Activated CD8-positive, alpha-beta memory T cell treated with anti-CD3 and anti-CD28 coated beads, Interleukin-2, amount 50 U/mL, for 1 hour (primary cell): ENCODE results near the gene PI4K2B.
"Not testable (repeated sequence)": the region's sequence is repeated elsewhere in the genome, so short reads cannot be mapped to it uniquely, and the experiment has no call there.

ENCODE experiments used
- DNase-seq: peaks from one replicate; pipeline ENCODE4 v3.0.0-alpha.2; 2020; ENCODE audit errors: extremely low read depth

Gene PI4K2B

DNA sequence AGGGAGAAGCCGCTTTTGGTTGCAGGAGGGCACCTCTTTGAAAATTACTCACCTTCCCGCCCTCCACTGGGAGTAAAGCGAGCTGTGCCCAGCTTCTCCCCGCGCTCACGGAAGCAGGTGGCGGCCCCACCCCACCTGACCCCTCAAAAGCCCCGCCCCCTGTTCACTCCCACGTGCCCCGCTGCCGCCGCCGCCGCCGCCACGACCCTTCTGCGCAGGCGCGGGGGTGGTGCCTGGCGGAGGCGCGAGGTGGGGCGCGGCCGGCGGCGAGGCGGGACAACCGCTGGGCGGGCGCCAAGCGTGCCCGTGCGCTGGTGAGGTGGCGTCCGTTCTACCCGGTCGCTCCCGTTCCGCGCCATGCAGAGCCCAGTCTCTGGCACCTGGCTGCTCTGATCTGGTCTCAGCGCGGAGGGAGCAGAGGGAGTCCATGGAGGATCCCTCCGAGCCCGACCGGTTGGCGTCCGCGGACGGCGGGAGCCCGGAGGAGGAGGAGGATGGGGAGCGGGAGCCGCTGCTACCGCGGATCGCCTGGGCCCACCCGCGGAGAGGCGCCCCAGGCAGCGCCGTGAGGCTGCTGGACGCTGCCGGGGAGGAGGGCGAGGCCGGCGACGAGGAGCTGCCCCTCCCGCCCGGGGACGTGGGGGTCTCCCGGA lies at the start of gene PI4K2B:
TSS of gene PI4K2B (plus strand) at position 297 of the 653 bp plus-strand sequence. CDS start at position 428, 131 bp downstream.
- peak; percentile 81 for DNase-seq

DNA sequence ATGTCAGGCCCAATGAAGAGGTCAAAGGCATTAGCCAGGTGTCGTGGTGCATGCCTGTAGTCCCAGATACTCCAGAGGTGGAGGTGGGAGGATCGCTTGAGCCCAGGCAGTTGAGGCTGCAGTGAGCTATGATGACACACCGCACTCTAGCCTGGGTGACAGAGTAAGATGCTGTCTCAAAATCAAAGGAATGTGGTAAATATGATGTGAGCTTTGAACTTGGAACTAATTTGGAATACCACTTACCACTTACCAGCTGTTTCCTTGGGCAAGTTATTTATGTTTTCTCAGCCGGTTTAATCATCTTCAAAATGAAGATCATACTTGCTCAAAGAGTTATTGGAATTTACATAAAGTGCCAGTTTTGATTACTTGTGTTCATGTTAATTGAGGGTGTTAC lies 49.8 kb upstream of the PI4K2B start:
- DNase-seq: no peak

- no peak for DNase-seq
Measured at GRCh38 chr4:25190407-25190806, 43.4 kb upstream of the PI4K2B start.

DNA sequence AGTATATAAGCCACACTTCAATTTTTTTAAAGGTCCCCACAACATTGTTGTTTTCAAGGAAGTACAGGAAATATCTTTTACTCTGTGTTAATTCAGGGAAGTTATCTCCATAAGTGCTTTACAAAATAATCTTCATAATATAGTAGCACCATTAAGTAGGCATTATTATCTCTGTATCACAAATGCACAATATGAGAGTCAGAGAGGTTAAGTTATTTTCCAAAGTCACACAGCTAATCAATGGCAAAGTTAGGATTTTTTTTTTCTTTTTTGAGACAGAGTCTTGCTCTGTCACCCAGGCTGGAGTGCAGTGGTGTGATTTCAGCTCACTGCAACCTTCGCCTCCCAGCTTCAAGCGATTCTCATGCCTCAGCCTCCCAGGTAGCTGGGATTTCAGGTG lies 35.1 kb upstream of the PI4K2B start:
- no peak for DNase-seq

GRCh38 chr4:25207997-25208396 lies 25.8 kb upstream of the PI4K2B start:
- no peak for DNase-seq

DNA sequence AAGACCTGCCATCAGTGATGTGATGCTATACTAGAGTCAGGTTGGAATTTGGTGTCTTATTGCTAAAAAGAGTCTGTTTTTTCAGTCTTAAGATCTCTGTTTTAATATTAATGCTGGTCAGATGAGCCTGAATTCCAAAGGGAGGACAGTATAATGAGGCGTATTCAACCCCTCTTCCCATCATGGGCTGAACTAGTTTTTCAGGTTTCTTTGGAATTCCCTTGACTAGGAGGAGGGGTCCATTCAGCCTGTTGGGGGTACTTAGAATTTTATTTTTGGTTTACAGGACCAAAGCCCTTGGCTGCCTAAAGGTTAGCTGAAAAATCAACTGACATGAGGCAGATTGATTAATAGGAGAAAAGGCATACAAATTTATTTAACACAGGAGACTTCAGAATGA lies 24.1 kb upstream of the PI4K2B start:
- no peak for DNase-seq

GRCh38 chr4:25211721-25212120 lies 22.1 kb upstream of the PI4K2B start:
- DNase-seq: no peak

- DNase-seq: no peak
Measured at GRCh38 chr4:25212822-25213221, 21.0 kb upstream of the PI4K2B start.

- no peak for DNase-seq
Measured at GRCh38 chr4:25213347-25213979, 20.4 kb upstream of the PI4K2B start.

DNA sequence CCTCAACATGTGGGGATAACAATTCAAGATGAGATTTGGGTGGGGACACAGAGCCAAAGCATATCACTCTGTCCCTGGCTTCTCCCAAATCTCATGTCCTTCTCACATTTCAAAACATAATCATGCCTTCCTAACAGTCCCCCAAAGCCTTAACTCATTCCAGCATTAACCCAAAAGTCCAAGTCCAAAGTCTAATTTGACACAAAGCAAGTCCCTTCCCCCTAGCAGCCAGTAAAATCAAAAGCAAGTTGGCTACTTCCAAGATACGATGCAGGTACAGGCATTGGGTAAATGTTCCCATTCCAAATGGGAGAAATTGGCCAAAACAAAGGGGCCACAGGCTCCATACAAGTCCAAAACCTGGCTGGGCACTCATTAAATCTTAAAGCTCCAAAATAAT lies 19.1 kb upstream of the PI4K2B start:
- DNase-seq: not testable (repeated sequence)

- DNase-seq: no peak
Measured at GRCh38 chr4:25215511-25215910, 18.3 kb upstream of the PI4K2B start.

DNA sequence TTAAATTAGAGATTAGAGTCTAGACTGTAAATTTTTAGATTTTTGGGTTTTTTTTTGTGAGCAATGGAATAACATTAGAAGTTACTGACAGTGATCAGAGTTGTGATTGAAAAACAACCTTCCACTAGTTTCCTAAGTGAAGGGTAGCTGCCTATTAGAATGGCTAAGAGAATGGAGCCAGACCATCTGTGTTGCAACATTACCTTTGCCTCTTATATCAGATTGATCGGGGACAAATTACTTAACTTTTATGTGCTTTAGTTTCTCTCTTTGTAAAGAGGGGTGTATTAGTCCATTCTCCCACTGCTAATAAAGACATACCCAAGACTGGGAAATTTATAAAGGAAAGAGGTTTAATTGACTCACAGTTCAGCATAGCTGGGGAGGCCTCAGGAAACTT lies 12.5 kb upstream of the PI4K2B start:
- DNase-seq: no peak

GRCh38 chr4:25223802-25224375 lies 9.9 kb upstream of the PI4K2B start:
- DNase-seq: no peak

GRCh38 chr4:25229804-25230203 lies 4.0 kb upstream of the PI4K2B start:
- DNase-seq: no peak

GRCh38 chr4:25233194-25233593 lies 639 bp upstream of the PI4K2B start:
- DNase-seq: no peak

- no peak for DNase-seq
Measured at GRCh38 chr4:25234390-25235370, 847 bp downstream of the PI4K2B start.

DNA sequence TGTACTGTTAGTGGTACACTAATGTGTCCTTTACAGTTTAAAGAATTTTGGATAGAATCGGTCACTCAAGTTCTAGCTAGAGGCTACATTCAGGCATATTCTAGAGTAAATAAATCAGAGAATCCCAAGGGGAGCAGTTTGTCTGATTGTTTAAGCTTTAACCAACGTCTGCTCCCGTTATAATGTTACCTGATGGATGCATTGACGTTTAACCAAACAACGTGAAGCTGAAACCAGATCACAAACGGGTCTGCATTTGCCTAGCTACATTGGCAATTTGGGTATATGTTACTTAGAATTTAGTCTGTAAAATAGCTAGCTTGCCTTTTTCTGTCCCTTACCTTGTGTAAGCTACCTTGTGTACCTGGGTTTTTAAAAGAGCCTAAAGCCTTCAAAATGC lies 1.6 kb downstream of the PI4K2B start:
- no peak for DNase-seq

DNA sequence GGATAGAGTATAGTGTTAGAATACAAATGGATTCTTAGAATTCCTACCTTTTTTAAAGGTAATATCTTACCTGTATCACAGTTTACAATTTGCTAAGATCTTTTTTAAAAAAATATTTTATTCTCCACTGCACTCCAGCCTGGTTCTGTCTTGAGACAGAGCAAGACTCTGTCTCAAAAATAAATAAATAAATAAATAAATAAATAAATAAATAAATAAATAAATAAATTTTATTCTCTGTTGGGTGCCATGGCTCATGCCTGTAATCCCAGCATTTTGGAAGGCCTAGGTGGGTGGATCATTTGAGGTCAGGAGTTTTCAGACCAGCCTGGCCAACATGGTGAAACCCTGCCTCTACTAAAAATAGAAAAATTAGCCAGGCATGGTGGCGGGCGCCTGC lies 2.2 kb downstream of the PI4K2B start:
- not testable (repeated sequence) for DNase-seq

GRCh38 chr4:25236971-25237370 lies 3.1 kb downstream of the PI4K2B start:
- no peak for DNase-seq

DNA sequence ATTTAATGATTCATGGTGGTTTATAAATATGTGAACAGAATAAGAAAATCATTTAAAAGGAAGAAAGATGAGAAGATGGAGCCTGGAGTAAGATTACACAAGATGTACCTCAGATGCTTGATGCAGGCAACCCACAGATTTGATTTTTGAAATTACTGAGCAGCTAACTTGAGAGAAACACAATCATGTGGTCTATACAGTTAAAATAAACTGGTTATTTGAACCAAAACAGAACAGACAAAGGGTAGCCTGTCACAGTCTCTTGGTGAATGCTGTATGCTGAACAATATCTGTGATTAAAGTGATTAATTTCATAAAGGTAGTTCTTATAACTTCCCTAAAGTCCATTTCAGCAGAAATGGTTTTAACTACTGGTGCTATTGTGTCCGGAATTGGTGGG lies 4.2 kb downstream of the PI4K2B start:
- DNase-seq: no peak

DNA sequence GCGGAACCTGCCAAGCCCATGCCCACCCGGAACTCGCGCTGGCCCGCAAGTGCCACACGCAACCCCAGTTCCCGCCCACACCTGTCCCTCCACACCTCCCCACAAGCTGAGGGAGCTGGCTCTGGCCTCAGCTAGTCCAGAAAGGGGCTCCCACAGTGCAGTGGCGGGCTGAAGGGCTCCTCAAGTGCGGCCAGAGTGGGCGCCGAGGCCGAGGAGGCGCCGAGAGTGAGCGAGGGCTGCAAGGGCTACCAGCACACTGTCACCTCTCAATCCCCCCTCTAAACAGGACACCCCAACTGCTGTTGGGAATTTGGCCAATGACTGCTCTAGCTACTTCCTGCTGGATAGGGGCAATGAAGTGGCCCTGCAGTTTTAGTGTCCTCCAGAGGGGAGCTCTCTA lies 5.7 kb downstream of the PI4K2B start:
- DNase-seq: not testable (repeated sequence)

GRCh38 chr4:25240754-25241210 lies 6.9 kb downstream of the PI4K2B start:
- not testable (repeated sequence) for DNase-seq
